BE2C (cell line): ENCODE measurements around the gene ATP12A.

Experiments used
- DNase-seq: peaks from one replicate; pipeline ENCODE4 v3.0.0-alpha.2; 2020
- H3K27me3 ChIP-seq: fragments of 250-450 bp; sonication (Bioruptor Pico); 2 replicates; pipeline ENCODE4 v1.5.1; 2020; ENCODE audit warnings: mild to moderate bottlenecking
- H3K36me3 ChIP-seq: fragments of 250-450 bp; sonication (Bioruptor Pico); 2 replicates; pipeline ENCODE4 v1.5.1; 2020; ENCODE audit warnings: mild to moderate bottlenecking
- H3K4me1 ChIP-seq: fragments of 250-450 bp; sonication (Bioruptor Pico); 2 replicates; pipeline ENCODE4 v1.5.1; 2020
- H3K4me3 ChIP-seq: 2 replicates; pipeline ENCODE4 v1.5.1; 2011; ENCODE audit warnings: low read depth, low read length
- H3K9me3 ChIP-seq: fragments of 250-450 bp; sonication (Bioruptor Pico); 2 replicates; pipeline ENCODE4 v1.5.1; 2020
- CTCF ChIP-seq: IDR thresholded peaks from 2 replicates; pipeline ENCODE4 v1.5.1; 2012; ENCODE audit warnings: mild to moderate bottlenecking, low read depth, low read length

Gene ATP12A

GRCh38 chr13:24660023-24660741 is 20.0 kb upstream of the ATP12A start:
- H3K27me3 ChIP-seq: peaks cover 3% of the 10 kb centered on the region; the same call in 1 of the 2 replicates
- H3K4me3 ChIP-seq: no peak overlapping the region
- no peaks in the 10 kb centered on the region for H3K9me3 ChIP-seq
- H3K36me3 ChIP-seq: no peaks in the 10 kb centered on the region
- no peaks in the 10 kb centered on the region for H3K4me1 ChIP-seq
- no peak for DNase-seq
- no peak for TF ChIP-seq CTCF

- peaks cover 3% of the 10 kb centered on the region; the same call in 1 of the 2 replicates for H3K27me3 ChIP-seq
- no peaks in the 10 kb centered on the region for H3K36me3 ChIP-seq
- H3K4me3 ChIP-seq: no peak overlapping the region
- H3K4me1 ChIP-seq: no peaks in the 10 kb centered on the region
- no peak for TF ChIP-seq CTCF
- no peak for DNase-seq
- H3K9me3 ChIP-seq: no peaks in the 10 kb centered on the region
Measured at GRCh38 chr13:24661713-24662112, 18.5 kb upstream of the ATP12A start.

GRCh38 chr13:24662195-24663088 is 17.8 kb upstream of the ATP12A start:
- H3K36me3 ChIP-seq: no peaks in the 10 kb centered on the region
- H3K27me3 ChIP-seq: peaks cover 3% of the 10 kb centered on the region; the same call in 1 of the 2 replicates
- H3K4me3 ChIP-seq: no peak overlapping the region
- no peak for DNase-seq
- no peaks in the 10 kb centered on the region for H3K4me1 ChIP-seq
- no peak for TF ChIP-seq CTCF
- no peaks in the 10 kb centered on the region for H3K9me3 ChIP-seq

- Histone ChIP-seq H3K27me3 (peaks cover 3% of the 10 kb centered on the region; the same call in 1 of the 2 replicates), H3K4me3 (no peak overlapping the region), H3K36me3 (no peaks in the 10 kb centered on the region), H3K9me3 (no peaks in the 10 kb centered on the region), H3K4me1 (no peaks in the 10 kb centered on the region)
- DNase-seq: no peak
- TF ChIP-seq CTCF: no peak
Measured at GRCh38 chr13:24663089-24663395, 17.2 kb upstream of the ATP12A start.

- Histone ChIP-seq H3K4me3 (no peak overlapping the region), H3K27me3 (peaks cover 3% of the 10 kb centered on the region; the same call in 1 of the 2 replicates), H3K36me3 (no peaks in the 10 kb centered on the region), H3K4me1 (no peaks in the 10 kb centered on the region), H3K9me3 (no peaks in the 10 kb centered on the region)
- no peak for TF ChIP-seq CTCF
- no peak for DNase-seq
Measured at GRCh38 chr13:24663586-24663985, 16.6 kb upstream of the ATP12A start.
